GM12878 (cell line): ENCODE results near the gene ADGRG1. TPM values are rescaled to one million over a fixed set of nuclear protein-coding genes. Genes with fewer than 3 reads are reported as not detected.
A peak's percentile ranks its signal among the peaks of the same experiment; 100 is the strongest.

Experiments
- ATAC-seq: fragments of 200-7000 bp; cut with Tn5 transposase; 3 replicates; pipeline ENCODE4 v1.9.1; 2020; ENCODE audit warnings: mild to moderate bottlenecking, moderate library complexity
- BruUV-seq: library from RNA; stranded (reverse); fragments of 400-500 nt; replicated peaks from 2 replicates; lab custom pipeline; 2021; lab: Mats Ljungman, UMichigan
- CTCF ChIA-PET: fragments of 300-600 bp; sonication (Branson Sonifier 250); formaldehyde crosslinking; extraction: SDS; loops from one replicate; lab custom pipeline; 2021; ENCODE audit warnings: inconsistent platforms; lab: Yijun Ruan, JAX
- POLR2A ChIA-PET: fragments of 350-600 bp; formaldehyde crosslinking; extraction: SDS; loops from one replicate; lab custom pipeline; 2021; ENCODE audit warnings: inconsistent platforms; lab: Charles Lee
- RAD21 ChIA-PET: fragments of 300-600 bp; sonication (Branson Sonifier 250); formaldehyde crosslinking; loops from one replicate; lab custom pipeline; 2023; ENCODE audit warnings: antibody characterized with exemption; ENCODE audit not compliant: unreplicated experiment; lab: Charles Lee
- SMC1A ChIA-PET: fragments of 300-600 bp; sonication (Branson Sonifier 250); formaldehyde crosslinking; loops from one replicate; lab custom pipeline; 2023; ENCODE audit not compliant: unreplicated experiment, uncharacterized antibody; lab: Charles Lee
- DNase-seq: peaks from one replicate; pipeline ENCODE4 v3.0.0-alpha.2; 2011; ENCODE audit warnings: low read depth, low spot score
- FAIRE-seq: peaks from 3 replicates; lab custom pipeline; 2011; peaks lifted over from hg19 to GRCh38; lab: Jason Lieb, UNC
- H2AFZ ChIP-seq: 2 replicates; pipeline ENCODE4 v1.6.0; 2011; ENCODE audit warnings: low read depth, low read length, control low read depth; ENCODE audit not compliant: control insufficient read depth
- H3K27ac ChIP-seq: 2 replicates; pipeline ENCODE4 v1.5.1; 2011; ENCODE audit warnings: control low read depth; ENCODE audit not compliant: control insufficient read depth, insufficient read depth
- H3K27me3 ChIP-seq, 2 experiments: replicated peaks in 1 of 2; 2 replicates each; pipeline versions ENCODE4 v1.6.0 to v1.6.1; 2011; ENCODE audit warnings: low read length in 1 of 2; ENCODE audit not compliant: control insufficient read depth in 2 of 2, insufficient read depth in 2 of 2
- H3K36me3 ChIP-seq, 2 experiments: 2 replicates each; pipeline ENCODE4 v1.5.1; 2011; ENCODE audit warnings: low read length in 1 of 2; ENCODE audit not compliant: control insufficient read depth in 2 of 2, insufficient read depth in 2 of 2
- H3K4me1 ChIP-seq: 2 replicates; pipeline ENCODE4 v1.6.1; 2011; ENCODE audit warnings: mild to moderate bottlenecking, low read length, moderate library complexity, mixed read lengths; ENCODE audit not compliant: control insufficient read depth, insufficient read depth
- H3K4me2 ChIP-seq: 2 replicates; pipeline ENCODE4 v1.6.0; 2011; ENCODE audit warnings: control low read depth; ENCODE audit not compliant: control insufficient read depth, insufficient read depth
- H3K4me3 ChIP-seq: fragments of 200-600 bp; sonication (generic); 2 replicates; pipeline ENCODE4 v1.5.1; 2016
- H3K79me2 ChIP-seq: 2 replicates; pipeline ENCODE4 v1.6.0; 2011; ENCODE audit warnings: low read length; ENCODE audit not compliant: control insufficient read depth, insufficient read depth
- H3K9ac ChIP-seq: 2 replicates; pipeline ENCODE4 v1.8.0; 2011; ENCODE audit warnings: low read length, control low read depth, mixed read lengths; ENCODE audit not compliant: control insufficient read depth, insufficient read depth
- H3K9me3 ChIP-seq: replicated peaks from 3 replicates; pipeline ENCODE4 v1.5.1; 2011; ENCODE audit warnings: mild to moderate bottlenecking, low read length; ENCODE audit not compliant: control insufficient read depth, insufficient read depth
- H4K20me1 ChIP-seq: 2 replicates; pipeline ENCODE4 v1.6.0; 2011; ENCODE audit not compliant: control insufficient read depth, insufficient read depth
- MEF2B ChIP-seq: fragments of 450-650 bp; IDR thresholded peaks from 2 replicates; pipeline ENCODE4 v1.6.1; 2018; ENCODE audit warnings: mild to moderate bottlenecking, moderate library complexity; ENCODE audit not compliant: partially characterized antibody, poor library complexity, severe bottlenecking
- MTA3 ChIP-seq: IDR thresholded peaks from 2 replicates; pipeline ENCODE4 v1.6.1; 2012; ENCODE audit warnings: low read length, inconsistent platforms, borderline replicate concordance
- NFIC ChIP-seq: IDR thresholded peaks from 2 replicates; pipeline ENCODE4 v1.6.1; 2012; ENCODE audit warnings: low read depth, mild to moderate bottlenecking, inconsistent platforms, low read length, moderate library complexity
- POLR2AphosphoS2 ChIP-seq: IDR thresholded peaks from 2 replicates; pipeline ENCODE4 v1.6.1; 2011; ENCODE audit warnings: low read depth, mild to moderate bottlenecking, low read length, improper control_type of control experiment, moderate library complexity
- SMARCA5 ChIP-seq: fragments of 450-650 bp; IDR thresholded peaks from 2 replicates; pipeline ENCODE4 v1.6.1; 2017; ENCODE audit warnings: mild to moderate bottlenecking
- SREBF1 ChIP-seq: IDR thresholded peaks from 2 replicates; pipeline ENCODE4 v1.6.1; 2012; ENCODE audit warnings: mild to moderate bottlenecking, low read length
- STAT1 ChIP-seq: fragments of 450-650 bp; conservative IDR thresholded peaks from 2 replicates; pipeline ENCODE4 v1.6.1; 2014; ENCODE audit warnings: antibody characterized with exemption, mild to moderate bottlenecking
- USF1 ChIP-seq: IDR thresholded peaks from 2 replicates; pipeline ENCODE4 v1.6.1; 2011; ENCODE audit warnings: borderline replicate concordance, low read depth, mild to moderate bottlenecking, moderate library complexity, mixed read lengths, low read length; ENCODE audit not compliant: insufficient read depth; ENCODE audit errors: extremely low read length
- ZNF24 ChIP-seq: fragments of 450-650 bp; IDR thresholded peaks from 2 replicates; pipeline ENCODE4 v1.6.1; 2017; ENCODE audit warnings: antibody characterized with exemption, mild to moderate bottlenecking
- WGBS: methylation state at CpG from one replicate; pipeline ENCODE4 v1.1.6; 2016; ENCODE audit warnings: low lambda C conversion rate; ENCODE audit not compliant: insufficient replicate concordance, insufficient coverage; ENCODE audit errors: missing lambda C conversion rate; 5-methylcytosine and 5-hydroxymethylcytosine counted together
- in situ Hi-C: fragments of 300-500 bp; cut with MboI; formaldehyde crosslinking; loops from 9 replicates; pipeline ENCODE4 v1.14.3; 2018; ENCODE audit warnings: mixed read lengths
- intact Hi-C: fragments of 100-400 bp; cut with micrococcal nuclease; formaldehyde crosslinking; loops from one replicate; pipeline ENCODE4 v1.14.2; 2022; ENCODE audit not compliant: unreplicated experiment
- polyA plus RNA-seq, 11 experiments: library from polyadenylated mRNA; depleted of rRNA in 4 of 11; unstranded in 6 of 11; stranded (reverse) in 5 of 11; fragments of >200 nt; fragmentation: Nextera tagmentation in 4 of 11; fragmentation: Illumina TruSeq in 1 of 11; extraction: Ambion mirVana in 4 of 11; extraction: Trizol in 1 of 11; gene quantifications; 1 replicate in 1 of 11; 2 replicates in 10 of 11; pipeline versions ENCODE4 v1.2.1 to v1.2.3, GENCODE V29; 2011 to 2016; ENCODE audit warnings: inconsistent platforms in 2 of 11, missing spikeins in 2 of 11, low read depth in 1 of 11
- total RNA-seq, 4 experiments: library from RNA; depleted of rRNA in 3 of 4; stranded (reverse); fragments of >200 nt in 3 of 4; fragmentation: Illumina TruSeq in 1 of 4; extraction: Trizol in 1 of 4; gene quantifications; 2 replicates each; pipeline versions ENCODE4 v1.2.1 to v1.2.3, GENCODE V29; 2013 to 2021

The ADGRG1 gene
- total and polyA plus RNA-seq, 10 of the 15 experiments (the other 5 are each of a cell fraction or from before 2014, with no cell fraction given), result 0.07 to 2.0 (median 0.75) TPM

- Histone ChIP-seq H3K27me3 (peaks cover 0 to 3% of the 10 kb centered on the region in 2 experiments; a peak in 3 of 4 replicates), H3K9ac (no peak overlapping the region), H3K4me2 (no peak overlapping the region), H3K9me3 (no peaks in the 10 kb centered on the region), H3K36me3 (no peaks in the 10 kb centered on the region), H3K79me2 (no peaks in the 10 kb centered on the region), H2AFZ (no peak overlapping the region), H3K4me1 (no peaks in the 10 kb centered on the region), H3K27ac (no peak overlapping the region), H3K4me3 (no peak overlapping the region), H4K20me1 (no peaks in the 10 kb centered on the region)
- in situ Hi-C loops (no loop called here), intact Hi-C loops (no loop called here)
- ChIA-PET CTCF (no interaction called here), RAD21 (interaction anchor here (1.2 to 1.5 kb wide), 3 partner anchors 17 to 25 kb away, joined by 3 to 4 read pairs (median 4); no protein-coding TSS in a partner anchor), POLR2A (no interaction called here), SMC1A (interaction anchor here (0.8 to 1.6 kb wide), 2 partner anchors 11 to 15 kb away, joined by 3 to 4 read pairs; no protein-coding TSS in a partner anchor)
- TF ChIP-seq ZNF24 (no peak), STAT1 (no peak), USF1 (no peak), SMARCA5 (no peak), MEF2B (no peak), POLR2AphosphoS2 (no peak), MTA3 (no peak), NFIC (no peak), SREBF1 (no peak)
- ATAC-seq (0 out of 3 replicates have a peak, but pooled peaks have one; percentile 15), DNase-seq (no peak), FAIRE-seq (no peak)
- BruUV-seq, result no TSS peak
- WGBS, result 35% methylated on average over 15 of the region's 15 CpGs
These were observed 1.1 kb upstream of the ADGRG1 start for GRCh38 chr16:57627184-57627871.
